Measurements from ENCODE around the gene DOCK4.

DNA sequence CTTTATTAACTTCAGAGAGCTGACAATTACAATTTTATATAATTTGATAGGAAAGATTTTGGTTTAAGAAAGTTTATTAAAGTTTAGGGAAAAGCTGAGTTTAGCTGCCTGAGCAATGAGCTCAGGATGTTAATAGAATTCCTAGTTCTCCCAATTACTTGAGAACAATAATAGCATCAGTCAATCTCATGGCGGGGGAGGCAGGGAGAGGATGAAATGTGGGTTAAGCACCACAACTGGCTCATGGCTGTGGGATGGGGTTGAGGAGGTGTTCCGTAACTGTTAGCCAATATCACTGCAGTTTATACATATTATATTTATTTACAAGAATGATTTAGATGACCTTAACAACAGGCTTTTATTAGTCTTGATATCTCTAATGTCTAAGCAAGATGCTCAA, 377.0 kb downstream of the DOCK4 start:
- TF ChIP-seq, protein P1, sequence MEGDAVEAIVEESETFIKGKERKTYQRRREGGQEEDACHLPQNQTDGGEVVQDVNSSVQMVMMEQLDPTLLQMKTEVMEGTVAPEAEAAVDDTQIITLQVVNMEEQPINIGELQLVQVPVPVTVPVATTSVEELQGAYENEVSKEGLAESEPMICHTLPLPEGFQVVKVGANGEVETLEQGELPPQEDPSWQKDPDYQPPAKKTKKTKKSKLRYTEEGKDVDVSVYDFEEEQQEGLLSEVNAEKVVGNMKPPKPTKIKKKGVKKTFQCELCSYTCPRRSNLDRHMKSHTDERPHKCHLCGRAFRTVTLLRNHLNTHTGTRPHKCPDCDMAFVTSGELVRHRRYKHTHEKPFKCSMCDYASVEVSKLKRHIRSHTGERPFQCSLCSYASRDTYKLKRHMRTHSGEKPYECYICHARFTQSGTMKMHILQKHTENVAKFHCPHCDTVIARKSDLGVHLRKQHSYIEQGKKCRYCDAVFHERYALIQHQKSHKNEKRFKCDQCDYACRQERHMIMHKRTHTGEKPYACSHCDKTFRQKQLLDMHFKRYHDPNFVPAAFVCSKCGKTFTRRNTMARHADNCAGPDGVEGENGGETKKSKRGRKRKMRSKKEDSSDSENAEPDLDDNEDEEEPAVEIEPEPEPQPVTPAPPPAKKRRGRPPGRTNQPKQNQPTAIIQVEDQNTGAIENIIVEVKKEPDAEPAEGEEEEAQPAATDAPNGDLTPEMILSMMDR (IDR thresholded peaks at IDR 0.05; ENCODE audit: insufficient read depth, low read depth, low read length) = no peak
- TF ChIP-seq EZH2 (IDR thresholded peaks at IDR 0.05; ENCODE audit: insufficient read depth, low read length) = no peak
